Stimulated activated CD4-positive, alpha-beta T cell treated with anti-CD3 and anti-CD28 coated beads, Interleukin-4, amount 100 ng/mL, for 1 hour (primary cell): ENCODE data around the gene UBE3A.
"Not testable (repeated sequence)": the region's sequence is repeated elsewhere in the genome, so short reads cannot be mapped to it uniquely, and the experiment has no call there.

Source experiments
- DNase-seq: peaks from one replicate; pipeline ENCODE4 v3.0.0-alpha.2; 2020

UBE3A gene

DNA sequence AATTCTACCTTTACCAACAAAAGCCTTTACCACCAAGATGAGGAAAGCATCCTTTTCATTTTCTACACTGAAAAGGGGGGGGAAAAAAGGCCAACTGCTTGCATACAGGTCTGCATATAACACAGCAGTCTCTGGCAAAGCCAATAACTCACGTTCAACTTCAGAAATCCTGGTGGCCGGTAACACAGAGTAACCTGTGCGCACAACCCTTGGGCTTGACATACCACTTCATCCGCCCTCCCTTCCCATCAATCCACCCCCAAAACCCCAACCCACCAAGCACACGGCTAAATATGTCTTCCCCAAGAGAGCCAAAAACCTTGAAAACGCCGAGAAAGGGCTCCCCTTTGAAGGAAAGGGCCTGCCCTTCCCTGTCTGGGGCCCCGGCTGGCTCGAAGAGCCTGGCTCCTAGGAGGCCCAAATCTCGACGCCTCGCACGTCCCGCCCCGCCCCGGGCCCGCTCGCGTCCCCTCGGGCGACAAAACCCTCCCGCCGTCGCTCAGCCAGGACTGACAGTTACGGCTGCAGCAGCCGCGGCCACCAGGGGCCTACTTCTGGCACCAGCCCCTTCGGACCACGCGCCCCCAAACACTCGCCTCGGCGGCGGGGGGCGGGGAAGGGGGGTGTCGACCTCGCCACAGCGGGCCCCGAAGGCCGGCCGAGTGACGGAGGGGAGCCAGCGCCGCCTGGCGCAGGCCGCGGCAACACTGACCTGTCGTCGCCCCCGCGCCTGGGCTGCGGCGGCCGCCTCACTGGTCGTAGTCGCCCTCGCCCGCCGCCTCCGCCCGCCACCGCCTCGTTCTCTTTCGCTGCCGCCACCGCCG is 835 bp downstream of the UBE3A start:
- peak; percentile 54 for DNase-seq

DNA sequence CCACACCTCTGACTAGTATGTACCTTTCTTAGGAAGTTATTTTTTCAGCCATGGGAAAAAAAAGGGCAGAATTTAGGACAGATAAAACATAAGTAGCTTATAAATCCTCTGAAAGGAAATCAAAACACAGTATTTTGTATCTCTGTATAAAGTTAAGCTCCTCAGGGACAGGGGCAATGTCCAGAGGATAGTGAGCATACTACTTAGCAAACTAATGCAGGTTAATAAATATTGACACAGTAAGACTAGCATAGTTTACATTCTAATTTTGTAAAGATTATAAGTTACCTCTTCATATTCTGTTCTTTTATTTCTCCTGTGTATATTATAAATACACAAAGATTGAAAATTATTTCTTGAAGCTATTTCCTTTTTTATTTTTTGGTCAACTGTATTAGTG is 2.1 kb downstream of the UBE3A start:
- no peak for DNase-seq

DNA sequence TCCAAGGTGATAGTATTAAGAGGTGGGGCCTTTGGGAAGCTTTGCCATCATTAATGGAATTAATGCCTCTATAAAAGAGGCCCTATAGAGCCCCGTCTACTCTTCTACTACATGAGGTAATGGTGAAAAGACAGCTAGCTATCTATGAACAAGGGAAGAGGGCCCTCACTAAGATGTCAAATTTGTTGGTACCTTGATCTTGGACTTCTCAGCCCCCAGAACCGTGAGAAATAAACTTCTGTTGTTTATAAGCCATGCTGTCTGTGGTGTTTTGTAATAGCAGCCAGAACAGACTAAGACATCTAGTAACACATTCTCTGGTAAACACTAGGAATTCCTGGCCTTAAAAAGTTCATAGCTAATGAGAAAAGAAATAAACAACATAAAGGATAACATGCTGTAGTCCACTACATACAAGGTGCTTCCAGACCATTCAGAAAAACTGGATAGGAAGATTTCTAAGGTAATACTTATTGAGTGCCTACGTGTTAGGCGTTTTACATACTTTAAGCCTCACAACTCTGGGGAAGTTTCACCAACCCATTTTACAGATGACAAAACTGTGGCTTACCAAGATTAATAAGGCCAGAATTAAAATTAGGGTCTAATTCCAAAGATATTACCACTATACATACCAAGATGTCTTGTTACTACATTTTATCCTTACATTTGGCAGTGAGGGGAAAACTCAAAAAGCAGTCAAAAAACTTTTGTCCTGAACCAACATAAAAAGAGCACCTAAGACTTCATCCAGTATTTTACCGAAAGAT is 3.2 kb downstream of the UBE3A start:
- DNase-seq: no peak

DNA sequence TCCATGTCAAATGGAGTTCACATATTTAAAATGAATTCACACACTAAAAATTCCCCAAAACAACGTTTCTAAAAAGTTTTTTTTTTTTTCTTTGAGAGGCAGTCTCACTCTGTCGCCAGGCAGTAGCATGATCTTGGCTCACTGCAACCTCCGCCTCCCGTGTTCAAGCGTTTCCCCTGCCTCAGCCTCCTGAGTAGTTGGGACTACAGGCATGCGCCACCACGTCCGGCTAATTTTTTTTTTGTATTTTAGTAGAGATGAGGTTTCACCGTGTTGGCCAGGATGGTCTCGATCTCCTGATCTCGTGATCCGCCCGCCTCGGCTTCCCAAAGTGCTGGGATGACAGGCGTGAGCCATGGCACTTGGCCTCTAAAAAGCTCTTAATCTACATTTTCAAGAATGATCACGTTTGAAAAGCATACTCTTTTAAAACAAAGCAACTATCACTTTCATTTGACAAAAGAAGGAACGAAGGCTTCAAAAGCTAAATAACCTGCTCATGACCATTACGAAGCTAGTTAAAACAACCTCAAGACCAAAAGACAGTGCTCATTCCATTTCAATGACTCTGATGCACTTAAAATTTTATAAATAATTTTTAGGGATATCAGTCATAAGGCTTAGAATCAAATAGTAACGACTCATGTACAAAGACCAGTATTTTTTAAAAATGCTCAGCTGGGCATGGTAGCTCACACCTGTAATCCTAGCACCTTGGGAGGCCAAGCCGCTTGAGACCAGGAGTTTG is 5.5 kb downstream of the UBE3A start:
- no peak for DNase-seq

DNA sequence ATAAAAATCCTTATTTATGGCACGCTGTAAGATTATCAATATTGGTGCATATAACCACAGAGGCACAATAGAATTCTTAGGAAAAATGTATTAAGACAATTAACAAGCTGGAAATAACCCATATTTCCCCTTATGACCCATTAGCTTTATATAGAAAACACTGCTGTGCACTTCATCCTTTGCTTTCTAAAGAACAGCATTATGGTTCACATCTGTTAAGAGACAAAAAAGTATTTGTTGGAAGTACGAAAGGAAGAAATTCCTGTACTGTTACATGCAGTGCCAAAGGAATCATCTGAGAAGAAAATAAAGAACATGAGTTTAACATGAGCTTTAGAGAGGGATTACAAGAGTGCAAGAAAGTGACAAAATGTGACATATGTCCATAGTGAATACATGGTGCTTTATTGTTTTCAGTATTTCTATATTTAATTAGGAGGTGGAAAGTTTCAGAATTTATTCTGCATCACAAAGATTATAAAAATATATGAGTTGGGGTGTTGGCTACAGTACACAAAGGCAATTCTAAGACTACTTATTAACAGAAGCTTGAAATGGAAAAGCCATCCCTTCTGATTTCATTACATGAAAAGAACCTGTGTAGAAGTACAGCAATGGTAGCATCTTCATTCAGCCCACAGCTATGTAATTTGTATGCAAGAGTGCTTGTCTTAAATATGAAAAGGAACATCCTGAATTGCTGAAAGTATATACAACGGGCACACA is 6.8 kb downstream of the UBE3A start:
- DNase-seq: no peak

DNA sequence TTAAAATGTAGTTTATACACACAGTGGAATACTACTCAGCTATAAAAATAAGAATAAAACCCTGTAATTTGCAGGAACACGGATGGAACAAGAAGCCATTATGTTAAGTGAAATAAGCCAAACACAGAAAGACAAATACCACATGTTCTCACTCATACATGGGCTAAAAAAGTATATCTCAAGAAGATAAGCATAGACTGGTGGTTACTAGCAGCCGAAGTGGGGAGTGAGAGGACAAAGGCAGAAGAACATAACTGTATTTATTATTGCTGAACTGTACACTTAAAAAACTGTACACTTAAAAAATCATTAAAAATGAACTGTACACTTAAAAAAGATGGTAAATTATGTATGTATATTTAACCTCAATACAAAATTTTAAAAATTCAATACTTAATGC is 11.0 kb downstream of the UBE3A start:
- DNase-seq: no peak

DNA sequence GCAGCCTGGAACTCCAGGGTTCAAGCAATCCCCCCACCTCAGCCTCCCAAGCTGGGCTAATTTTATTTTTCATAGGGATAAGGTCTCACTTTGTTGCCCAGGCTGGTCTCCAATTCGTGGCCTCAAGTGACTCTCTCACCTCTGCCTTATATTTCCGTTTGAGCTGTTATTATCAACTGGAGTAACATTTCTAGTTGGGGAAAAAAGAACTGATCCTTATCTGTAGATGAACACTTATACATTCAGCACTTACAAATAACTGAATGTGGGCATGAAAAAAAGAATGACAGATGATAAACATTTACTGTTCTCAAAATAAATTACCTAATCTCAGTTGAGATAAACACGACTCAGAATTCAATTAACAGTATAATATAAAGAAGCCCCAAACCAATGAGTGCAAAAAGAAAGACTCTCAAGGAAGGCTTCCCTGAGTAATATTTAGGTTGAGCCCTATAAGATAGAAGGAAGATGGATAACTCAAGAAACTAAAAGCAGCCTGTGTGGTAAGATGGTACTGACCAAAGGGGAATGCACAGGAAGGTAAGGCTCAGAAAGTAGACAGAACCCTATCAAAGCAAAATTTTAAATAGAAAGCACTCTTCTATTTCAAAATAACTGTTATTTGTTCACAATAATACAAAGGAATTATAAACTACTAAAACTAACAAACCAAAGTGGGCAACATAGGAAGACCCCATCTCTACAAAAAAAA is 11.8 kb downstream of the UBE3A start:
- no peak for DNase-seq

DNA sequence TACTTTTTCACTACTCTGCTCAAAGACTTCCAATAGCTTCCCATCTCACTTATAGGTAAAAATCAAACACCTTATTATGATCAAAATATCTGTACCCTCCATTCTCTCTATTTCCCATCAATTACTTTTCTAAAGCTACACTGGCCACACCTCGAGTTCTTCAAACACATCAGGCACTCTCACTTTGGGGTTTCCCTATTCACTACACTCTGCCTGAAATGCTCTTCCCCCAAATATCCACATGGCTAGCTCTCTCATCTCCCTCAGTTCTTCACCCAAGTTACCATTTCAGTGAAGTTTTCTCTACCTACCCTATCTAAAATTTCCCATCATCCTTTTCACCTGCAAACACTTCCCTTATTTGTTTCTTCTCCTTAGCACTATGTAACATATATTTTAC is 14.8 kb downstream of the UBE3A start:
- no peak for DNase-seq

DNA sequence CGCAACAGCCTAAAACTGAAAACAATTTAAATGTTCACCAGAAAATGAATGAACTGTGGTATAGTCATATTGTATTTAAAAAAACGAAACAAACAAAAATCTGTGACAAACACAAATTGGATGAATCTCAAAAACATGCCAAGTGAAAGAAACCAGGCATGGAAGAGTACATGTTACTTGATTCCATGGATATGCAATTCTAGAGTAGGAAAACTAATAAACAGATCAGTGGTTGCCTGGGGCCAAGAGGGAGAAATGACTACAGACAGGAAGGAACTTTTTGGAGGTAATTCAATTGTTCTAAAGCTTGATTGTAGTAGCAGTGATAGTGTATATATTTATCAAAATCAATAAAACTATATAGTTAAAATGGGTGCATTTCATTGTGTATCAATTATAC is 16.8 kb downstream of the UBE3A start:
- no peak for DNase-seq

DNA sequence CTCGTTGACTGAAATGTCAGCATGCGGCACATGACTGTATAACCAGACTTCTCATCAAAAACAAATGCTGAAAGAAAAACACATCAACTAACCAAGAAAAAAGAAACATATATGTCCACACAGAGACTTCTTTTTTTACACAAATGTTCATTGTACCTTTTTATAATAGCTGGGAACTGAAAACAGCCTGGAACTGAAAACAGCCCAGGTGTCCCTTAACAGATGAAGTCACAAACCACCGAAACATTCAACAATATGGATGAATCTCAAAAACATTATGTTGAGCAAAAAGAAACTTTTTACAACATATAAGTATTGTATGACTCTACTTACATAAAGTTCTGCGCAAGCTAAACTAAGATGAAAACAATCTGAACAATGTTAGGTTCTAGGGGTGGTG is 20.6 kb downstream of the UBE3A start:
- DNase-seq: no peak

DNA sequence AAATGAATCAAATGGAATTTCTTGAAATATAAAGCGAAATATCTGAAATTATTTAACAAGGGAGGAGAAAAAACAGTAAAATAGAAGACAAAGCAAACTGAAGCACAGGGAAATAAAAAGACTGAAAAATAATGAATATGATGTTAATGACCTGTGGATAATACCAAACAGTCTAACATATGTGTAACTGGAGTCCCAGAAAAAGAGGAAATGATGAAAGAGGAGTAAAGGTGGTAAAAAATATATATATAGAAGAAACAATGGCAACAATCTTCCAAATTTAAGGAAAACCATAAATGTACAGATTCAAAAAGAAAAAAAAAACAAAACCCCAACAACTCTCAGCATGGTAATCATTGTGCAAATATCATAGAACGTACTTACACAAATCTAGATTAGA is 21.2 kb downstream of the UBE3A start:
- DNase-seq: no peak

DNA sequence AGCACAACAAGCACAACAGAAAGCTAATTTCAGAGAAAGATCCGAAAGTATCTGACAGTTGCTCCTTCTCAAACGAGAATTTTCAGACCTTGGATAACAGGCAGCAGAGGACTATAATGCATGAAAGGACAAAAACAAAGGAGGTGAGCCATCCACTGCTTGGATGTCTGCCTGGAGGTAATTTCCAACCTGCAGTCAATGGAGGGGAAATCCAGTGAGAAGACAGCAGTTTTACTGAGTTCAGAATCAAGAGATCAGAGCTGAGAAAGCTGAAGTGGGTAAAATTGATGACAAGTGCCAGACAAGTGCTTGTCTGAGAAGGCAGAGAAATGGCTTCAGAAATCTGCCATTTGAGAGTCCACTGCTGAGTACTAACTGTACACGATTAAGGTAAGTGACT is 22.1 kb downstream of the UBE3A start:
- DNase-seq: no peak

DNA sequence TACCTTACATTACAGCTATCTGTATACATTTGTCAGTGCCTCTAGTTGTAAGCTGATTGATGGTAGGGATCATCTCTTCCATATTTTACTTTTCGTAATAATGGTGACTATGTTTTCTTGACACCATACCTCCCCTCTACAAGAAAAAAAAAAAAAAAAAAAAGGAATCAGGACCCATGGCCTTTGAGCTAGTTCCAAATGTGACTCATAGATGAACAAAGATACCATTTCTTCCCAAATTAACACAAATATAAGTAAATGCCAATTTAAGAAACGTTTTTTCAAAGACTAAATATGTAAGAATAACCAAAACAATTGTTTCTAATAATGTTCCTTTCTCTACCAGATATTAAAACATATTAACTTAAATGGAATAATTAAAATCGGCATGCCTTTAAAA is 23.1 kb downstream of the UBE3A start:
- DNase-seq: no peak

DNA sequence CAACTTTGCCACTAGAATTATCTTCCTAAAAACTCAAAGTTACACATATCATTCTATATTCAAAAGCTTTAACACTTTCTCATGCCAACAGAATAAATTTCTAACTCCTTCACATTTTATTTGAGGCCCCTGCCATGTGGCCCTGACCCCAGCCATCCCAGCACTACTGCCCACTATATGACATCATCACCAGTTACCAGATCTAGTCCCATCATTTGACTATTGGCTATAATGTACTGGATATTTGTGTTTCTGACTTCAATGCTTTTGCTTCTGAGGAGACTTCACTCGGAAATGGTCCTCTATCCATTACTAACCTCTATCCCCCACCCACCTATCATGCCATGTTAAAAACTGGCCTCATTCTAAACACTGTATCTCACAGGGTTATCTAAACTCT is 23.6 kb downstream of the UBE3A start:
- DNase-seq: no peak

DNA sequence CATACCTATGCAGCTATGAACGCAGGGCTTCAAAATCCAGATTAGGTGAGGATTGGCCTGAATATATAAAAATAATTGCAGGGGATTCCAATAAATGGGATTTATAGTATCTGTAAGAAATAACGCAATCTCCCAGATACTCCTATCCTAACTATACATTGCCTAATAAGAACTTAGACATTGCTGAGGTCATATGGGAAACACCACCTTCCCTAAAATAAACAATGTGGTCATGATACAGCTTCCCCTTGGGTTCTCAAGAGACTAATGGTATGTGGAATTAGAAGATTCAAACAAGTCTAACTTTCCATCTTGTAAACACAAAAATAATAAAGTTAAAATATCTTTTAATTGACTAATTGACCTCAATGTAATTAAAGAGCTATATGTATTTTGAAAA is 28.2 kb downstream of the UBE3A start:
- no peak for DNase-seq

DNA sequence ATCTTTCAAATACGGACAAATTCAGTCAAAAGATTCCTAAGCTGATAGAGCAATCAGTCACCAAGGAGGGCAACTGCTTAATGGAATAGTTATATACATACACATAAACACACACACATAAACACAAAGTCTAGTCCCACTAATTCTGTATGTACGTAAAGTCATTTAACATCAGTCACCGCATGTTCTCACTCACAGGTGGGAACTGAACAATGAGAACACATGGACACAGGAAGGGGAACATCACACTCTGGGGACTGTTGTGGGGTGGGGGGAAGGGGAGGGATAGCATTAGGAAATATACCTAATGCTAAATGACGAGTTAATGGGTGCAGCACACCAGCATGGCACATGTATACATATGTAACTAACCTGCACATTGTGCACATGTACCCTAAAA is 29.1 kb downstream of the UBE3A start:
- DNase-seq: not testable (repeated sequence)

DNA sequence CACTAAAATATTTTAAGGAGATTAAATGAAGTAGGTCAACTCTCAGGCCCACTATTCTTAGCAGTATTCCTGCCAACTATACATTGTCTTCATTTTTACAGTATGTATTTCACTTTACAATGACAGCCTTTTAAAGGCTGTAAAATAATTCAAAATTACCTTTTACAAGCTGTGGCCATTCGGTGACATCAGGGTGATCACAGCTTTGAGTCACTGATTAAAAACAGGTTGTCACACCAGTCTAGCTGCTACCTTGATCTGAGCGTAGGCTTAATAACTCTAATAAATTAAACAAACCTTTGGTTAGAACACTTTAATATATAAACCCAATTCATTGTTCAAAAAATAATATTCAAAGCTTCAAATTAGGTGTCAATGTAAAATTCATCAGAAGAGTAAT is 29.9 kb downstream of the UBE3A start:
- DNase-seq: no peak

DNA sequence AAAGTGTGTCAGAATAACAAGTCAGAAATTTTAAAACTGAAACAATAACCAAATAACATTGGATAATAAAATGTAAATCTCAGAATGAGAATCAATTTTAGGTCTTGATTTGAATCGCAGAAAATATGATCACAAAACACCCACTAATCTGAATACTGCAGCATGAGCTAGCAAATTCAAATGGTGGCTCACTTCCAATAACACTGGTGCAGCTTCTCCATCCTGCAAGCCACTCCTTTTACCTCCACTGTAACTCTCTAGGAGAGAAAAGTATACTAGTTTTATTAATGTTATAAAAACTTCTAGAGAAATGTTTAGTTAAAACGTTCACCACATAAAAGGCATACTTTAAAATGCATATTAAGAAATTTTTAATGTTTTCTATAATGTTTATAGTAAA is 30.4 kb downstream of the UBE3A start:
- DNase-seq: no peak

DNA sequence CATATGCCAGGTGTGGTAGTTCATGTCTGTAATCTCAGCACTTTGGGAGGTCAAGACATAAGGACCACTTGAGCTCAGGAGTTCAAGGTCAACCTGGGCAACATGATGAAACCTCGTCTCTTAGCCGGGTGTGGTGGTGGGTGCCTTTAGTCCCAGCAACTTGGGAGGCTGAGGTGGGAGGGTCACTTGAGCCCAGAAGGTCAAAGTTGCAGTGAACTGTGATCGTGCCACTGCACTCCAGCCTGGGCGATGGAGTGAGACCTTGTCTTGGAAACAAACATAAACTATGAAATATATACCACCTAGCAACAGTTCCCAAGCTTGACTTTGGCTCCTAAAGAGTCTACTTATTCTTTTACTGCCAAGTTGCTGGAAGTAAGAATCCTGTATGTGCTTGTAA is 30.9 kb downstream of the UBE3A start:
- DNase-seq: no peak

DNA sequence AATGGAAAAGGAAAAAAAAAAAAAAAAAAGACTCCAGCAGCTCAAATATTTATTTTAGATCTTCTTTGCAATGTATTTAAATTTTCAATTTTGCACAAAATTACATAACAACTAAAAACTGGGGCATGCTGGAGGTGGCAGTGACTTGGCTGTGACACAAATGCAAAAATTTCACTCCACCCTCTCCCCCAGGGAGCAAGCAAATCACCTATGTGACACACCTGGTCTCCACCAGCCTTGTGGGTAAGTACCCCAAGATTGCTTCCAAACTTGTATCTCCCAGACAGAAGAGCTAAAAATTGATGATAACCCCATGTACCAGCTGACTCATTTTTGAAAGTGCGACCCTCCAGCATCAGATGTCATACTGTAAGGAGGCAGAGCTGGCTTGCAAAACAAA is 32.0 kb downstream of the UBE3A start:
- no peak for DNase-seq

DNA sequence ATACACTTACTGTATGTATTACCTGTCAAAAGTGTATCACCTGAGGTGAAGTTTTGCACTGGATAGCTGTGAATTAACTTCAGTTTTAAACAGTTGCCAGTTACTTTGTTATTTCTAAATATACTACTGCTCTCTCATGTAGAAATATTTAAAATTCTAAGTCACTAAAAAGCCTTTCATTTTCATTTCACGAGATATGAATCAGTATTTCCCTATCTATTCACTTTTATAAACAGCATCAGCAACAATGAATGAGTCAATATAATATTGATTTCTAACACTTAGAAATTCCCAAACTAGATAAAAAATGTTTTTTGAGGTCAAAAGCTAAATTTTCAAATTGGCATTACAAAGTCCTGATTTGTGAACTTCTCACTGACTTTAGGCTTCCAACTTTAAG is 32.6 kb downstream of the UBE3A start:
- no peak for DNase-seq

DNA sequence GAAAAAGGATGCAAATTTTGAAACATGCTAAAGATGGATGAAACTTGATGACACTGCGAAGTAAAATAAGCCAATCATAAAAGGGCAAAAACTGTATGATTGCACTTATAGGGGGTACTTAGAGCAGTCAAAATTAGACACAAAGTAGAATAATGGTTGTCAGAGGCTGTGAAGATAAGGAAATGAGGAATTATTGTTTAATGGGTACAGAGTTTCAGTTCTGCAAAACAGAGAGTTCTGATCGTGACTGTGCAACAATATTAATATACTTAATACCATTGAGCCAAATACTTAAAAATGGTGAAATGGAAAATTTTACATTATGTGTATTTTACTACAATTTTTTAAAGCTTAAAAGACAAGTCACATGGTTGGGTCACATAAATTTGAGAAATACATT is 35.1 kb downstream of the UBE3A start:
- DNase-seq: no peak

DNA sequence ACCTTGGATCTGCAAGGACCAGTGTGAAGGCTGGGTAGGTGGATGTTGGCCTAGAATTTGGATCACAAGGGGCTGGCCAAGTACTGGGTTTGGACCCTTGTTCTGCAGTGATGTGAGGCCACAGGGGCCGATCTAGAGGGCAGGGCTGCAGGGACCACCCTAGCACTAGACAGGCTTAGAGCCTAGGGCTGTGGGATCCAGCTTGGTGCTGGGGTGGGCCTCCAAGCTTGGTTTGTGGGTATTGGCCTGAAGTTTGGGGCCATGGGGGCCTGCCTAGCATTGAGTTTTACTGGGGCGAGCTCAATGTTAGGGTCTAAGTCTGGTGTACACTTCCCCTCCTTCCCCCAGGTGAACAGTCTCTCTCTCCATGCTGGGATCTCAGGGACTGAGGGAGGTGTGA is 36.5 kb downstream of the UBE3A start:
- no peak for DNase-seq
